HL-60 (cell line): ENCODE measurements around the gene SPTBN5.

ENCODE experiments used
- DNase-seq, 2 experiments: peaks; one replicate each; pipeline ENCODE4 v3.0.0-alpha.2; 2010 to 2020; ENCODE audit warnings: low read depth in 1 of 2, low spot score in 1 of 2
- H3K27ac ChIP-seq: fragments of 250-450 bp; sonication (Bioruptor Pico); replicated peaks from 2 replicates; pipeline ENCODE4 v1.5.1; 2020; ENCODE audit warnings: mild to moderate bottlenecking, moderate library complexity
- H3K27me3 ChIP-seq: fragments of 250-450 bp; sonication (Bioruptor Pico); 2 replicates; pipeline ENCODE4 v1.5.1; 2021; ENCODE audit warnings: mild to moderate bottlenecking, moderate library complexity; ENCODE audit not compliant: insufficient read depth, poor library complexity, severe bottlenecking
- H3K4me3 ChIP-seq: replicated peaks from 2 replicates; pipeline ENCODE4 v1.5.1; 2011; ENCODE audit warnings: mild to moderate bottlenecking, control low read depth, low read length; ENCODE audit not compliant: insufficient read depth
- CTCF ChIP-seq: IDR thresholded peaks from one replicate; pipeline ENCODE4 v1.5.1; 2011; ENCODE audit warnings: low read length, control low read depth, inconsistent platforms; ENCODE audit not compliant: insufficient read depth
- GABPA ChIP-seq: IDR thresholded peaks from 2 replicates; pipeline ENCODE4 v1.6.1; 2012; ENCODE audit warnings: low read depth
- POLR2AphosphoS5 ChIP-seq: IDR thresholded peaks from 2 replicates; pipeline ENCODE4 v1.6.1; 2012; ENCODE audit warnings: low read depth
- REST ChIP-seq: IDR thresholded peaks from 2 replicates; pipeline ENCODE4 v1.6.1; 2012; ENCODE audit warnings: low read depth; ENCODE audit not compliant: insufficient replicate concordance
- SPI1 ChIP-seq: IDR thresholded peaks from 2 replicates; pipeline ENCODE4 v1.6.1; 2012; ENCODE audit warnings: low read depth, mild to moderate bottlenecking, borderline replicate concordance

The SPTBN5 gene

GRCh38 chr15:41911691-41912345 lies 18.0 kb upstream of the SPTBN5 start:
- no peak overlapping the region for H3K4me3 ChIP-seq
- DNase-seq = no peak
- no peaks in the 10 kb centered on the region for H3K27me3 ChIP-seq
- no peak overlapping the region for H3K27ac ChIP-seq
- TF ChIP-seq POLR2AphosphoS5 = no peak
- no peak for TF ChIP-seq REST
- TF ChIP-seq GABPA = no peak
- TF ChIP-seq SPI1 = no peak
- TF ChIP-seq CTCF = no peak

- Histone ChIP-seq H3K27ac (no peak overlapping the region), H3K27me3 (no peaks in the 10 kb centered on the region), H3K4me3 (no peak overlapping the region)
- TF ChIP-seq GABPA (no peak), CTCF (no peak), REST (no peak), SPI1 (no peak), POLR2AphosphoS5 (no peak)
- no peak for DNase-seq
These were observed 15.0 kb upstream of the SPTBN5 start for GRCh38 chr15:41908736-41909461.

- TF ChIP-seq CTCF (no peak), POLR2AphosphoS5 (no peak), REST (no peak), GABPA (no peak), SPI1 (no peak)
- no peak overlapping the region for H3K4me3 ChIP-seq
- no peaks in the 10 kb centered on the region for H3K27me3 ChIP-seq
- DNase-seq = peak in 1 of 2 experiments; percentile 25
- H3K27ac ChIP-seq = no peak overlapping the region
These were observed 13.3 kb upstream of the SPTBN5 start for GRCh38 chr15:41907141-41907540.
